ENCODE measurements around the gene PGGT1B.

The PGGT1B gene

DNA sequence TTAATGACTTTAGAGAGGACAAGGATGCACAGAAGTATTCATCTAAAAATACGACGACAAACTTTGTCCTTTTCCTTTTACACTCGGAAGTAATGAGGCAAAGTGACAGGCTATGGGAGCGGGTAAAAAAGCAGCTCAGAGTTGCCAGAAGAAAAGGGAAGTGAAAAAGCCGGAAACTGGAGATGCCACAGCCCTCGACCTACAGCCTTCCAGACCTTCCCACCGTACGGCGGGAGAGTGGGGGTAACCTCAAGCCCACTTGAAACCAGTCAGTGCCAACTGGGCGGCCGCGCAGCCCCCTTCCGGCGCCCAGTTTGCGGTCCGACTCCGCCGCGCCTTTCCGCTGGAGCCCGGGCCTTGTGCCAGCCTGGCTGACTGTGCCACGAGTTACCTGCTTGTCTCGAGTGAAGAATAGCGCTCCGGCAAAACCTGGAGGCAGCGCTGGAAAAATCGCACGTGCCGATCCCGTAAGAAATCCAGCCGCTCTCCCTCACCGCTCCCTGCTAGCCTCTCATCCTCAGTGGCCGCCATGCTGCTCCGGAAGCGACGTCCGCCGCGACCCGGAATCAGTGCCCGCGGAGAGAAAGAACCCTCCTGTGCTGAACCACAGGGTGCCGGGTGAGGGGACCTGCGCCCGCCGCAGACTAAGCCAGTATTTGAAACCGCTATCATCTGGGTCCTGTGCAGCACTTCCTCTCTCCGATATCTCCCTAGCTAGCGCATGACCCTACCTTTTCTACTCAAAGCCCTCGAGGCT is at the start of gene PGGT1B:
PGGT1B (minus strand) TSS at position 557 of the 757 bp plus-strand sequence; CDS start at position 531, 26 bp downstream.
- no peak for TF ChIP-seq LEF1 (IDR thresholded peaks at IDR 0.05; ENCODE audit: borderline replicate concordance)
- TF ChIP-seq L3MBTL2 (conservative IDR thresholded peaks at IDR 0.05), result peak; percentile 79; the same call in 1 of the 2 replicates
- peak; percentile 46; the same call in 1 of the 2 replicates for TF ChIP-seq PKNOX1 (IDR thresholded peaks at IDR 0.05)
- TF ChIP-seq SP1 (IDR thresholded peaks at IDR 0.05), result no peak
- peak; percentile 60 for TF ChIP-seq ELF4 (IDR thresholded peaks at IDR 0.05)
- POLR2A ChIA-PET, result interaction anchor here (1.1 to 2.1 kb wide), 4 partner anchors 8 to 93 kb away, joined by 3 to 12 read pairs (median 5); partner anchors contain the start of genes CCDC112 and TRIM36
- CTCF ChIA-PET, result no interaction called here
- DNase-seq (ENCODE audit: extremely low spot score), result peak; percentile 75

GRCh38 chr5:115309751-115310370 is 47.2 kb upstream of the PGGT1B start:
- POLR2A ChIA-PET, result no interaction called here
- TF ChIP-seq TARDBP (IDR thresholded peaks at IDR 0.05), result no peak
- TF ChIP-seq FOXM1 (IDR thresholded peaks at IDR 0.05; ENCODE audit: borderline replicate concordance), result no peak
- no peak for TF ChIP-seq SUZ12 (IDR thresholded peaks at IDR 0.05)
- TF ChIP-seq SP1 (IDR thresholded peaks at IDR 0.05), result no peak
- TF ChIP-seq PKNOX1 (IDR thresholded peaks at IDR 0.05), result no peak
- no peak for TF ChIP-seq ARNT (IDR thresholded peaks at IDR 0.05)
- no peak for TF ChIP-seq L3MBTL2 (conservative IDR thresholded peaks at IDR 0.05)
- TF ChIP-seq LEF1 (IDR thresholded peaks at IDR 0.05; ENCODE audit: borderline replicate concordance), result no peak
- no peak for TF ChIP-seq FOXK2 (IDR thresholded peaks at IDR 0.05)
- no peak for TF ChIP-seq BHLHE40 (IDR thresholded peaks at IDR 0.05; ENCODE audit: borderline replicate concordance)
- no peak for TF ChIP-seq ELF4 (IDR thresholded peaks at IDR 0.05)
- no peak for TF ChIP-seq NFRKB (IDR thresholded peaks at IDR 0.05)
- TF ChIP-seq HDGF (IDR thresholded peaks at IDR 0.05; ENCODE audit: borderline replicate concordance), result no peak
- no peak for TF ChIP-seq FOXA1 (IDR thresholded peaks at IDR 0.05)
- TF ChIP-seq ZNF384 (IDR thresholded peaks at IDR 0.05), result no peak
- TF ChIP-seq CTBP1 (IDR thresholded peaks at IDR 0.05; ENCODE audit: borderline replicate concordance), result no peak
- no peak for DNase-seq (ENCODE audit: extremely low spot score)
- CTCF ChIA-PET, result interaction anchor here (0.6 to 6.8 kb wide), 7 partner anchors 119 to 326 kb away, joined by 3 to 66 read pairs (median 4); no protein-coding TSS in a partner anchor

DNA sequence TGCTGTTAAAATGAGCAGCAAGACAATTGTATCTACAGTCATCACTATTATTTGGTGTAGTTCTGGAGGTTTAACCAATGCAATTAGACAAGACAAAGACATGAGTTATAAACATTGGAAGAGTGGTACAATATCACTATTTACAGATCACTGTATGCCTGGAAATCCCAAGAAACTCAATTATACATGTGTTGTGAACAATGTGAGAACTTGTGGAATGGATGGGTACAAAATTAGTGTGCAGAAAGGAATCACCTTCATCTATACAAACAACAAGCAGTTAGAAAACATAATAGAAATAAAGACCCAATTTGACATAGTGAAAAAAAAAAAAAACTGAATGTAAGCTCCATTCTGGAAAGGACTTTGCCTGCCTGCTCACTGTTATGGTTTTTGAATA is 46.1 kb upstream of the PGGT1B start:
- no peak for TF ChIP-seq SP1 (IDR thresholded peaks at IDR 0.05)
- POLR2A ChIA-PET, result no interaction called here
- CTCF ChIA-PET, result interaction anchor here (0.6 to 6.8 kb wide), 9 partner anchors 112 to 760 kb away, joined by 3 to 66 read pairs (median 4); no protein-coding TSS in a partner anchor
- no peak for DNase-seq (ENCODE audit: extremely low spot score)

DNA sequence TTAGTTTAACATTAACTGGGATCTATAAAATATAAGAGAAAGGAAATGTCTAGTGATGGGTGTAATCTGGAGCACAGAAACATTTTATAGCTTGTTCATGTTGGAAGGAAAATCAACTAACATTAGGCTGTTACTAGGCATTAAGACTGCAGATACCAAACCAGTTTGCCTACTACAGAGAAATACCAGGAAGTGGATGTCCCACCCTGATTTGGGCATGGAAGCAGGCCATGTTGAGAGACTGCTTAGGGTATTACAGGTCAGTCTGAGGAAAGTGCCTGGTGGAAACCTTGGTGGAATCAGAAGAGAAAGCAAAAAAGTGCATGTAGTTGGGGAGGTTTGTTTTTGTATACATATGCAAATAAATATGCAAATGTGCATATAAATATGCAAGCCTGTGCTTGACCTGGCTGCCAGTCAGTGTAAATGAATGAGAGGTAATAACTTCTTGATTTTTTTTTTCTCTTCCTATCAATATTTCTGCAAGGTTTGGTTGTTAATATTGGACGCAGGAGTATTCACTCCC is 43.4 kb upstream of the PGGT1B start:
- ChIA-PET POLR2A (interaction anchor here (1.4 kb wide), 1 partner anchor 239 kb away, joined by 3 read pairs; the partner anchor contains the start of gene FEM1C), CTCF (interaction anchor here (6.8 kb wide), 1 partner anchor 268 kb away, joined by 66 read pairs; no protein-coding TSS in a partner anchor)
- TF ChIP-seq FOXK2 (IDR thresholded peaks at IDR 0.05), result no peak
- no peak for TF ChIP-seq ELF4 (IDR thresholded peaks at IDR 0.05)
- no peak for TF ChIP-seq FOXM1 (IDR thresholded peaks at IDR 0.05; ENCODE audit: borderline replicate concordance)
- TF ChIP-seq BHLHE40 (IDR thresholded peaks at IDR 0.05; ENCODE audit: borderline replicate concordance), result no peak
- TF ChIP-seq CTBP1 (IDR thresholded peaks at IDR 0.05; ENCODE audit: borderline replicate concordance), result no peak
- no peak for TF ChIP-seq HDGF (IDR thresholded peaks at IDR 0.05; ENCODE audit: borderline replicate concordance)
- TF ChIP-seq ARNT (IDR thresholded peaks at IDR 0.05), result no peak
- TF ChIP-seq ZNF384 (IDR thresholded peaks at IDR 0.05), result no peak
- no peak for TF ChIP-seq L3MBTL2 (conservative IDR thresholded peaks at IDR 0.05)
- no peak for TF ChIP-seq FOXA1 (IDR thresholded peaks at IDR 0.05)
- TF ChIP-seq NFRKB (IDR thresholded peaks at IDR 0.05), result no peak
- no peak for TF ChIP-seq LEF1 (IDR thresholded peaks at IDR 0.05; ENCODE audit: borderline replicate concordance)
- no peak for TF ChIP-seq PKNOX1 (IDR thresholded peaks at IDR 0.05)
- no peak for TF ChIP-seq TARDBP (IDR thresholded peaks at IDR 0.05)
- no peak for TF ChIP-seq SUZ12 (IDR thresholded peaks at IDR 0.05)
- TF ChIP-seq SP1 (IDR thresholded peaks at IDR 0.05), result no peak
- DNase-seq (ENCODE audit: extremely low spot score), result no peak

DNA sequence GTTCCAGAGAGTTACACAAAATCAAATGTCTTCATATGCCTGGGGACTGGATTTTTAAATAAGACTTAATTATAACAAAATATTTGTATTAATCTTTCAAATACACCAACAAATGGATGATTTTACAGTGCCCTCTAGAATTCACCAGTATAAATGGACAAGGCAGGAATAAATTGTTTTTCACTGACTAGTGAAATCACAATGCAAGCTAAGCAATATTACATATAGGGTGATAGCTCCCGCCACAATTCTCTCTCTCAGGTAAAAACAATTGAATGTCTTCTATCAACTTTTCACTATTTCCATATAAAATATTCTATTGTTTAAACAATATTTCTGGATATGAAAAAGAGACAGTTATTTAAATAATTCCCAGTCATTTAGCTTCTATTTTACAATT is 41.8 kb upstream of the PGGT1B start:
- no peak for DNase-seq (ENCODE audit: extremely low spot score)
- TF ChIP-seq HDGF (IDR thresholded peaks at IDR 0.05; ENCODE audit: borderline replicate concordance), result no peak
- TF ChIP-seq FOXK2 (IDR thresholded peaks at IDR 0.05), result no peak
- TF ChIP-seq ZNF384 (IDR thresholded peaks at IDR 0.05), result no peak
- no peak for TF ChIP-seq L3MBTL2 (conservative IDR thresholded peaks at IDR 0.05)
- no peak for TF ChIP-seq TARDBP (IDR thresholded peaks at IDR 0.05)
- TF ChIP-seq FOXM1 (IDR thresholded peaks at IDR 0.05; ENCODE audit: borderline replicate concordance), result no peak
- no peak for TF ChIP-seq NFRKB (IDR thresholded peaks at IDR 0.05)
- TF ChIP-seq SP1 (IDR thresholded peaks at IDR 0.05), result no peak
- CTCF ChIA-PET, result interaction anchor here (1.2 to 6.8 kb wide), 2 partner anchors 11 to 270 kb away, joined by 4 to 66 read pairs; no protein-coding TSS in a partner anchor
- POLR2A ChIA-PET, result no interaction called here

- ChIA-PET POLR2A (no interaction called here), CTCF (no interaction called here)
- TF ChIP-seq CTBP1 (IDR thresholded peaks at IDR 0.05; ENCODE audit: borderline replicate concordance), result no peak
- TF ChIP-seq FOXA1 (IDR thresholded peaks at IDR 0.05), result no peak
- TF ChIP-seq BHLHE40 (IDR thresholded peaks at IDR 0.05; ENCODE audit: borderline replicate concordance), result no peak
- TF ChIP-seq ELF4 (IDR thresholded peaks at IDR 0.05), result no peak
- TF ChIP-seq LEF1 (IDR thresholded peaks at IDR 0.05; ENCODE audit: borderline replicate concordance), result no peak
- no peak for TF ChIP-seq TARDBP (IDR thresholded peaks at IDR 0.05)
These were observed 36.1 kb upstream of the PGGT1B start for GRCh38 chr5:115298811-115299210.

More at GRCh38 chr5:115298811-115299210, 36.1 kb upstream of the PGGT1B start:
- no peak for DNase-seq (ENCODE audit: extremely low spot score)

Measured in HEK293T (cell line).